Body of pancreas (tissue), 4 donors: Measurements from ENCODE around the gene ZNF423. TPM values are rescaled to one million over a fixed set of nuclear protein-coding genes. Genes with fewer than 3 reads are reported as not detected.

Source experiments
- ATAC-seq: fragments of 150-250 bp; one replicate; pipeline ENCODE4 v1.9.1; 2016
- DNase-seq, 4 donors: peaks; one replicate each; pipeline ENCODE4 v3.0.0-alpha.2; 2019
- H3K27ac ChIP-seq, 4 donors: fragments of 200-600 bp; sonication (generic); 1 replicate in 3 of 4; 2 replicates in 1 of 4; pipeline versions ENCODE4 v1.5.1 to v1.6.1; 2016 to 2019; ENCODE audit warnings: mild to moderate bottlenecking in 1 of 4, mixed read lengths in 1 of 4, moderate library complexity in 1 of 4
- H3K27me3 ChIP-seq, 2 donors: fragments of 200-600 bp; sonication (generic); one replicate each; pipeline ENCODE4 v1.6.0; 2016; ENCODE audit warnings: mild to moderate bottlenecking in 1 of 2
- H3K36me3 ChIP-seq, 2 donors: fragments of 200-600 bp; sonication (generic); replicated peaks in 1 of 2; 2 replicates each; pipeline ENCODE4 v1.5.1; 2016; ENCODE audit warnings: low read depth in 2 of 2; ENCODE audit not compliant: insufficient read depth in 1 of 2
- H3K4me1 ChIP-seq: fragments of 200-600 bp; sonication (generic); one replicate; pipeline ENCODE4 v1.6.0; 2016
- H3K4me3 ChIP-seq, 2 donors: fragments of 200-600 bp; sonication (generic); 1 replicate in 1 of 2; 2 replicates in 1 of 2; pipeline ENCODE4 v1.5.1; 2016 to 2019
- H3K9me3 ChIP-seq, 3 donors: fragments of 200-600 bp; sonication (generic); 1 replicate in 2 of 3; 2 replicates in 1 of 3; pipeline ENCODE4 v1.5.1; 2016
- POLR2A ChIP-seq, 3 donors: fragments of 450-650 bp; IDR thresholded peaks; one replicate each; pipeline ENCODE4 v1.6.1; 2016; ENCODE audit warnings: antibody characterized with exemption in 3 of 3, mild to moderate bottlenecking in 2 of 3
- WGBS, 2 donors: methylation state at CpG; one replicate each; pipeline ENCODE4 v1.1.5; 2017; 5-methylcytosine and 5-hydroxymethylcytosine counted together
- intact Hi-C: fragments of 100-400 bp; cut with DNase I; formaldehyde crosslinking; loops from one replicate; pipeline ENCODE4 v1.15.1; 2023
- small RNA-seq: library from RNA; depleted of rRNA; stranded (forward); fragments of <200 nt; gene quantifications from one replicate; pipeline ENCODE3, GENCODE V24; 2016
- total RNA-seq, 2 donors: library from RNA; depleted of rRNA; stranded (reverse); fragments of >200 nt; gene quantifications; one replicate each; pipeline ENCODE4 v1.1.0, GENCODE V29; 2016
- TF ChIP-seq, protein P1 (sequence below), 7 experiments: fragments of 450-650 bp in 4 of 7; fragments of 200-600 bp in 3 of 7; sonication (generic) in 3 of 7; IDR thresholded peaks; one replicate each; pipeline ENCODE4 v1.5.1; 2016 to 2019; ENCODE audit warnings: antibody characterized with exemption in 7 of 7

ZNF423 gene
- total RNA-seq, 2 donors from 2014 or later = 4.2 to 9.2 TPM

DNA sequence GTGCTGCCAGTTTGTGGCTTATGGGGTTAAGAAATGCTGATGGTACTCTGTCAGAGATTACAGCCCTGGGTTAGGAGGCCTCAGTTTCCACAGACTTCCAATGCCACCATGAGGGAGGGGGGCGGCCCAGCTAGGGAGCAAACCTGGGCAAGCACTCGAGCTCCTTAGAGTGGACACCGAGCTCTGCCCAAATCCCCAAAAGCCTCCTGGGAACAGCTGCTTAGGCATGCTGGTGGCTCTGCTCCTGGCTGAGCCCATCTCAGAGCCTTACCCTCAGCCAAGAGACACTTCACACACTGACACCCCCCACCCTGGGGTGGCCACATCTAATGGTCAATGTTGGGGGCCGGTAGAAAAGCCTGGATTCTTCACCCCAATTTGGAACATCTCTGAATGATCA is 416.2 kb downstream of the ZNF423 start:
- no peak for ATAC-seq
- TF ChIP-seq, protein P1, sequence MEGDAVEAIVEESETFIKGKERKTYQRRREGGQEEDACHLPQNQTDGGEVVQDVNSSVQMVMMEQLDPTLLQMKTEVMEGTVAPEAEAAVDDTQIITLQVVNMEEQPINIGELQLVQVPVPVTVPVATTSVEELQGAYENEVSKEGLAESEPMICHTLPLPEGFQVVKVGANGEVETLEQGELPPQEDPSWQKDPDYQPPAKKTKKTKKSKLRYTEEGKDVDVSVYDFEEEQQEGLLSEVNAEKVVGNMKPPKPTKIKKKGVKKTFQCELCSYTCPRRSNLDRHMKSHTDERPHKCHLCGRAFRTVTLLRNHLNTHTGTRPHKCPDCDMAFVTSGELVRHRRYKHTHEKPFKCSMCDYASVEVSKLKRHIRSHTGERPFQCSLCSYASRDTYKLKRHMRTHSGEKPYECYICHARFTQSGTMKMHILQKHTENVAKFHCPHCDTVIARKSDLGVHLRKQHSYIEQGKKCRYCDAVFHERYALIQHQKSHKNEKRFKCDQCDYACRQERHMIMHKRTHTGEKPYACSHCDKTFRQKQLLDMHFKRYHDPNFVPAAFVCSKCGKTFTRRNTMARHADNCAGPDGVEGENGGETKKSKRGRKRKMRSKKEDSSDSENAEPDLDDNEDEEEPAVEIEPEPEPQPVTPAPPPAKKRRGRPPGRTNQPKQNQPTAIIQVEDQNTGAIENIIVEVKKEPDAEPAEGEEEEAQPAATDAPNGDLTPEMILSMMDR (IDR thresholded peaks at IDR 0.05) = no peak
- Histone ChIP-seq H3K9me3 (no peaks in the 10 kb centered on the region), H3K27ac (no peak overlapping the region), H3K36me3 (no peaks in the 10 kb centered on the region), H3K4me3 (no peak overlapping the region), H3K27me3 (no peaks in the 10 kb centered on the region), H3K4me1 (no peaks in the 10 kb centered on the region)
- WGBS, 2 donors = 62 to 88% methylated on average over 3 to 4 of the region's 4 CpGs
- no peak for DNase-seq
- intact Hi-C loops = no loop called here

- DNase-seq (no peak), ATAC-seq (no peak)
- WGBS, 2 donors = 74% methylated on average over 7 of the region's 7 CpGs
- H3K36me3 ChIP-seq = no peaks in the 10 kb centered on the region
- no peaks in the 10 kb centered on the region for H3K4me1 ChIP-seq
- H3K4me3 ChIP-seq = no peak overlapping the region
- intact Hi-C loops = no loop called here
- no peak overlapping the region for H3K27ac ChIP-seq
- H3K27me3 ChIP-seq = no peaks in the 10 kb centered on the region
- no peak for TF ChIP-seq POLR2A (IDR thresholded peaks at IDR 0.05)
- TF ChIP-seq, protein P1 (IDR thresholded peaks at IDR 0.05) = no peak
- no peaks in the 10 kb centered on the region for H3K9me3 ChIP-seq
Measured at GRCh38 chr16:49439050-49439449, 416.9 kb downstream of the ZNF423 start.

Small RNA genes lying within 50 kb of the gene (small RNA-seq; reads per million reads assigned to genes)
- gene MRPS21P7 (not detected), gene MRPS21P8 (not detected)

Other genes with a start within 250 kb of the ZNF423 start
- 10 to 100 TPM; 11.5 to 22.3 TPM for gene CNEP1R1, start 169.1 kb upstream of the ZNF423 start, total RNA-seq
- 10 to 100 TPM; 17.4 to 25.7 TPM for gene HEATR3, start 209.9 kb upstream of the ZNF423 start, total RNA-seq